HepG2 (cell line): Measurements from ENCODE around the gene ESPNL.

Source experiments
- ATF7 ChIP-seq, 2 experiments: fragments of 450-650 bp in 1 of 2; sonication (generic) in 1 of 2; formaldehyde crosslinking in 1 of 2; IDR thresholded peaks; 2 replicates each; pipeline versions ENCODE4 v1.4.0 to v1.6.1; 2016 to 2020; ENCODE audit warnings: antibody characterized with exemption in 1 of 2, mild to moderate bottlenecking in 1 of 2, missing genetic modification reagents in 1 of 2
- EHMT2 ChIP-seq: fragments of 200-600 bp; sonication (generic); IDR thresholded peaks from 2 replicates; pipeline ENCODE4 v1.7.0; 2017; ENCODE audit warnings: antibody characterized with exemption, low read depth, low read length, borderline replicate concordance
- NFIC ChIP-seq: IDR thresholded peaks from 2 replicates; pipeline ENCODE4 v1.6.1; 2012; ENCODE audit warnings: mild to moderate bottlenecking, low read length, inconsistent platforms
- ZNF160 ChIP-seq: sonication (generic); formaldehyde crosslinking; IDR thresholded peaks from 2 replicates; pipeline ENCODE4 v1.8.0; 2022; ENCODE audit warnings: mild to moderate bottlenecking, inconsistent platforms, missing genetic modification reagents
- ZNF24 ChIP-seq: fragments of 450-650 bp; IDR thresholded peaks from 2 replicates; pipeline ENCODE4 v1.6.1; 2017; ENCODE audit warnings: antibody characterized with exemption, mild to moderate bottlenecking
- TF ChIP-seq, protein P1 (sequence below): sonication (generic); formaldehyde crosslinking; IDR thresholded peaks from 2 replicates; pipeline ENCODE4 v1.5.0; 2020; ENCODE audit warnings: mild to moderate bottlenecking, missing genetic modification reagents, moderate library complexity

GRCh38 chr2:238139196-238140039, 39.3 kb downstream of the ESPNL start:
- TF ChIP-seq ATF7 (IDR thresholded peaks at IDR 0.05) (no peak), ATF7 (CRISPR knock-in tag; IDR thresholded peaks at IDR 0.05) (no peak), ZNF24 (no peak), ZNF160 (no peak), NFIC (no peak), EHMT2 (no peak)
- TF ChIP-seq, protein P1, sequence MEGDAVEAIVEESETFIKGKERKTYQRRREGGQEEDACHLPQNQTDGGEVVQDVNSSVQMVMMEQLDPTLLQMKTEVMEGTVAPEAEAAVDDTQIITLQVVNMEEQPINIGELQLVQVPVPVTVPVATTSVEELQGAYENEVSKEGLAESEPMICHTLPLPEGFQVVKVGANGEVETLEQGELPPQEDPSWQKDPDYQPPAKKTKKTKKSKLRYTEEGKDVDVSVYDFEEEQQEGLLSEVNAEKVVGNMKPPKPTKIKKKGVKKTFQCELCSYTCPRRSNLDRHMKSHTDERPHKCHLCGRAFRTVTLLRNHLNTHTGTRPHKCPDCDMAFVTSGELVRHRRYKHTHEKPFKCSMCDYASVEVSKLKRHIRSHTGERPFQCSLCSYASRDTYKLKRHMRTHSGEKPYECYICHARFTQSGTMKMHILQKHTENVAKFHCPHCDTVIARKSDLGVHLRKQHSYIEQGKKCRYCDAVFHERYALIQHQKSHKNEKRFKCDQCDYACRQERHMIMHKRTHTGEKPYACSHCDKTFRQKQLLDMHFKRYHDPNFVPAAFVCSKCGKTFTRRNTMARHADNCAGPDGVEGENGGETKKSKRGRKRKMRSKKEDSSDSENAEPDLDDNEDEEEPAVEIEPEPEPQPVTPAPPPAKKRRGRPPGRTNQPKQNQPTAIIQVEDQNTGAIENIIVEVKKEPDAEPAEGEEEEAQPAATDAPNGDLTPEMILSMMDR (CRISPR knock-in tag), result peak; percentile 74
